H1 (cell line): Measurements from ENCODE around the gene TC2N.

Source experiments
- BRCA1 ChIP-seq: IDR thresholded peaks from 2 replicates; pipeline ENCODE4 v1.6.1; 2012; ENCODE audit warnings: low read depth, low read length, improper control_type of control experiment
- CTCF ChIP-seq, 3 experiments: IDR thresholded peaks; 1 replicate in 2 of 3; 2 replicates in 1 of 3; pipeline versions ENCODE4 v1.5.1 to v1.6.1; 2011; ENCODE audit warnings: low read length in 3 of 3, mild to moderate bottlenecking in 3 of 3, inconsistent platforms in 2 of 3, low read depth in 1 of 3, moderate library complexity in 1 of 3; ENCODE audit not compliant: insufficient read depth in 1 of 3; ENCODE audit errors: control extremely low read depth in 1 of 3
- FOSL1 ChIP-seq: IDR thresholded peaks from 2 replicates; pipeline ENCODE4 v1.6.1; 2011; ENCODE audit warnings: mild to moderate bottlenecking, low read depth, low read length, moderate library complexity; ENCODE audit not compliant: insufficient read depth
- PHF8 ChIP-seq: fragments of 200-600 bp; sonication (generic); conservative IDR thresholded peaks from 2 replicates; pipeline ENCODE4 v1.7.1; 2012; ENCODE audit warnings: low read depth, mild to moderate bottlenecking, inconsistent platforms, low read length, moderate library complexity
- TAF1 ChIP-seq: IDR thresholded peaks from 2 replicates; pipeline ENCODE4 v1.6.1; 2011; ENCODE audit warnings: mild to moderate bottlenecking, low read depth, low read length
- YY1 ChIP-seq: IDR thresholded peaks from 2 replicates; pipeline ENCODE4 v1.6.1; 2011; ENCODE audit warnings: low read depth, mild to moderate bottlenecking, low read length

DNA sequence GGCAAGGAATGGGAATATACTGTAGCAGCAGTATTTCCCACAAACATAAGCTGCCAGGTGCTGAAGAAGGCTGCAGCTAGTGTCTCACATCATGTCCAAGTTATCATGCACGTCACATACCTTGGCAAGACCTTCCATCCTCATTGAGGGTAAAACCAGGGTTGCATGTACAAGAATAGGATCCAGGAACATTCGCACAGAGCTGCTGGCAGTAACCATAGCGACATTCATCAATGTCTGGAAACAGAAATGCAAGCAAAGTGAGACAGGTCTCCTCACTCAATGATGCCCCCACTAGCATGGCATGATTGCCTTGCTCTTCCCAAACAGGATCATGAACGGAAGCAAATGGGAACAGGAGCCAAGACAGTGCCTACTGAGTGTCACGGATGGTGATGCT, 23.8 kb upstream of the TC2N start:
- TF ChIP-seq FOSL1 (no peak), TAF1 (no peak), PHF8 (no peak), BRCA1 (no peak), YY1 (no peak), CTCF (IDR thresholded peaks at IDR 0.05; ENCODE audit: control extremely low read depth in 1 of 3, insufficient read depth in 1 of 3, low read depth in 1 of 3, low read length in 3 of 3) (no peak)
